ENCODE measurements around the gene ATP8A2.

DNA sequence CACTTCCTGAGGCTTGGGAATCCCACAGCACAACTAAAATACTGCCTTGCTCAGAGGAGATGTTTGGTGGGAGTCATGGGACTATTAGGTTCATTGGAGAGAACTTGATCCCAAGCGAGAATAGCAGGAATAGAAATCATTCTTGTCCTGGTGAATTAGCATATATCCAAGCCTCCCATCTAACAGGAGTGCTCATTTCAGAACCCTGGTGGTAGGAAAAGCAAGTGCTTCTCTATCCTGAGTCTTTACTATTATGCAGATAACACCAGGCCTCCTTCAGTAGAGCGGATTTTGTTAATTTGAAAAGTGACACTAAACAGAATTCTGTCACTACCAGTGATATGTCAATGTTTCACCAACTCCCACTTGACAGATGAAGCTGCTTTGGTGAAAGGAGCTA is 199.5 kb downstream of the ATP8A2 start:
- TF ChIP-seq USF2 (IDR thresholded peaks at IDR 0.05; ENCODE audit: low read depth, low read length) (no peak), CTCF (conservative IDR thresholded peaks at IDR 0.05; ENCODE audit: low read depth, low read length) (no peak), POLR2A (IDR thresholded peaks at IDR 0.05; ENCODE audit: low read depth, low read length) (no peak), CEBPB (IDR thresholded peaks at IDR 0.05; ENCODE audit: low read depth, low read length) (no peak), RFX5 (IDR thresholded peaks at IDR 0.05; ENCODE audit: low read depth, low read length) (no peak), RAD21 (IDR thresholded peaks at IDR 0.05; ENCODE audit: low read length) (no peak), MAZ (IDR thresholded peaks at IDR 0.05; ENCODE audit: borderline replicate concordance, low read depth, low read length) (no peak), MAFK (IDR thresholded peaks at IDR 0.05; ENCODE audit: low read depth, low read length) (no peak), SMC3 (IDR thresholded peaks at IDR 0.05; ENCODE audit: low read depth, low read length) (no peak), RCOR1 (IDR thresholded peaks at IDR 0.05; ENCODE audit: insufficient replicate concordance, low read length) (no peak), CHD1 (IDR thresholded peaks at IDR 0.05; ENCODE audit: low read depth, low read length) (no peak), BHLHE40 (IDR thresholded peaks at IDR 0.05; ENCODE audit: low read depth, low read length) (no peak)
- TF ChIP-seq, protein P1, sequence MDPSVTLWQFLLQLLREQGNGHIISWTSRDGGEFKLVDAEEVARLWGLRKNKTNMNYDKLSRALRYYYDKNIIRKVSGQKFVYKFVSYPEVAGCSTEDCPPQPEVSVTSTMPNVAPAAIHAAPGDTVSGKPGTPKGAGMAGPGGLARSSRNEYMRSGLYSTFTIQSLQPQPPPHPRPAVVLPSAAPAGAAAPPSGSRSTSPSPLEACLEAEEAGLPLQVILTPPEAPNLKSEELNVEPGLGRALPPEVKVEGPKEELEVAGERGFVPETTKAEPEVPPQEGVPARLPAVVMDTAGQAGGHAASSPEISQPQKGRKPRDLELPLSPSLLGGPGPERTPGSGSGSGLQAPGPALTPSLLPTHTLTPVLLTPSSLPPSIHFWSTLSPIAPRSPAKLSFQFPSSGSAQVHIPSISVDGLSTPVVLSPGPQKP (IDR thresholded peaks at IDR 0.05; ENCODE audit: borderline replicate concordance, low read depth, low read length) = no peak
